ENCODE measurements around the gene OR52N2.

The OR52N2 gene

GRCh38 chr11:5851002-5851401 lies 42.3 kb downstream of the OR52N2 start:
- Histone ChIP-seq H2BK5ac (ENCODE audit: low read length) (no peak overlapping the region), H4K5ac (ENCODE audit: low read length) (no peak overlapping the region), H3K36me3 (ENCODE audit: control insufficient read depth, insufficient read depth, low read length) (no peaks in the 10 kb centered on the region), H3K9ac (ENCODE audit: low read length) (no peak overlapping the region), H3K56ac (ENCODE audit: low read length) (no peak overlapping the region), H3K4ac (ENCODE audit: low read depth, low read length) (no peak overlapping the region), H3K79me2 (ENCODE audit: control insufficient read depth, insufficient read depth, low read length) (no peaks in the 10 kb centered on the region), H3K79me1 (ENCODE audit: low read length) (no peaks in the 10 kb centered on the region), H4K8ac (ENCODE audit: low read depth, low read length) (no peak overlapping the region), H3K4me2 (ENCODE audit: low read length) (no peak overlapping the region), H3K23ac (ENCODE audit: low read length) (no peak overlapping the region), H3K27ac (ENCODE audit: low read depth, low read length) (no peak overlapping the region), H3K18ac (ENCODE audit: low read length) (no peak overlapping the region), H3K27me3 (ENCODE audit: insufficient read depth, low read length, poor library complexity) (no peaks in the 10 kb centered on the region), H2BK15ac (replicated peaks; ENCODE audit: low read depth) (no peak overlapping the region), H3K4me3 (ENCODE audit: low read length) (no peak overlapping the region), H2AK5ac (ENCODE audit: low read length) (no peak overlapping the region), H3K4me1 (ENCODE audit: control insufficient read depth, low read depth, low read length) (no peaks in the 10 kb centered on the region), H2BK120ac (ENCODE audit: low read depth, low read length) (no peak overlapping the region)
- no peak for DNase-seq
- no CpG with 5 or more reads among the region's 1 CpG for WGBS (ENCODE audit: extremely low coverage, insufficient coverage, low lambda C conversion rate)

- Histone ChIP-seq H3K79me1 (ENCODE audit: low read length) (no peaks in the 10 kb centered on the region), H3K9ac (ENCODE audit: low read length) (no peak within 1 kb of the TSS), H3K56ac (ENCODE audit: low read length) (no peak within 1 kb of the TSS), H4K8ac (ENCODE audit: low read depth, low read length) (no peak within 1 kb of the TSS), H3K27me3 (ENCODE audit: insufficient read depth, low read length, poor library complexity) (no peaks in the 10 kb centered on the region), H3K27ac (ENCODE audit: low read depth, low read length) (no peak within 1 kb of the TSS), H3K79me2 (ENCODE audit: control insufficient read depth, insufficient read depth, low read length) (no peaks in the 10 kb centered on the region), H3K4me1 (ENCODE audit: control insufficient read depth, low read depth, low read length) (no peaks in the 10 kb centered on the region), H2AK5ac (ENCODE audit: low read length) (no peak within 1 kb of the TSS), H2BK5ac (ENCODE audit: low read length) (no peak within 1 kb of the TSS), H3K4ac (ENCODE audit: low read depth, low read length) (no peak within 1 kb of the TSS), H3K4me3 (ENCODE audit: low read length) (no peak within 1 kb of the TSS), H3K4me2 (ENCODE audit: low read length) (no peak within 1 kb of the TSS), H2BK120ac (ENCODE audit: low read depth, low read length) (no peak within 1 kb of the TSS), H3K18ac (ENCODE audit: low read length) (no peak within 1 kb of the TSS), H3K36me3 (ENCODE audit: control insufficient read depth, insufficient read depth, low read length) (no peaks in the 10 kb centered on the region), H3K23ac (ENCODE audit: low read length) (no peak within 1 kb of the TSS), H4K5ac (ENCODE audit: low read length) (no peak within 1 kb of the TSS), H2BK15ac (replicated peaks; ENCODE audit: low read depth) (no peak within 1 kb of the TSS)
- DNase-seq = no peak
- WGBS (ENCODE audit: extremely low coverage, insufficient coverage, low lambda C conversion rate) = no CpG with 5 or more reads among the region's 3 CpGs
Measured at GRCh38 chr11:5857590-5857989, 48.9 kb downstream of the OR52N2 start, which contains the start of gene OR52E8. OR52E8 (minus strand) TSS chr11:5857690; CDS start chr11:5857690, 0 bp downstream.

GRCh38 chr11:5865826-5866225 lies 57.1 kb downstream of the OR52N2 start:
- Histone ChIP-seq H2BK120ac (ENCODE audit: low read depth, low read length) (no peak overlapping the region), H3K4me3 (ENCODE audit: low read length) (no peak overlapping the region), H4K5ac (ENCODE audit: low read length) (no peak overlapping the region), H3K79me1 (ENCODE audit: low read length) (no peaks in the 10 kb centered on the region), H3K36me3 (ENCODE audit: control insufficient read depth, insufficient read depth, low read length) (no peaks in the 10 kb centered on the region), H2BK15ac (replicated peaks; ENCODE audit: low read depth) (no peak overlapping the region), H3K23ac (ENCODE audit: low read length) (no peak overlapping the region), H3K4me2 (ENCODE audit: low read length) (no peak overlapping the region), H3K9ac (ENCODE audit: low read length) (no peak overlapping the region), H3K79me2 (ENCODE audit: control insufficient read depth, insufficient read depth, low read length) (no peaks in the 10 kb centered on the region), H3K56ac (ENCODE audit: low read length) (no peak overlapping the region), H2BK5ac (ENCODE audit: low read length) (no peak overlapping the region), H3K4ac (ENCODE audit: low read depth, low read length) (no peak overlapping the region), H2AK5ac (ENCODE audit: low read length) (no peak overlapping the region), H3K27ac (ENCODE audit: low read depth, low read length) (no peak overlapping the region), H4K8ac (ENCODE audit: low read depth, low read length) (no peak overlapping the region), H3K18ac (ENCODE audit: low read length) (no peak overlapping the region), H3K4me1 (ENCODE audit: control insufficient read depth, low read depth, low read length) (no peaks in the 10 kb centered on the region), H3K27me3 (ENCODE audit: insufficient read depth, low read length, poor library complexity) (no peaks in the 10 kb centered on the region)
- DNase-seq = no peak
- no CpG with 5 or more reads among the region's 2 CpGs for WGBS (ENCODE audit: extremely low coverage, insufficient coverage, low lambda C conversion rate)

All from mesendoderm (in vitro differentiated cells).